Loucy (cell line): ENCODE measurements around the gene C10orf71.

Experiments
- H2AFZ ChIP-seq: fragments of 200-600 bp; sonication (generic); 2 replicates; pipeline ENCODE4 v1.6.0; 2016; ENCODE audit warnings: antibody characterized with exemption, mild to moderate bottlenecking, low read length, moderate library complexity
- H3F3A ChIP-seq: fragments of 200-600 bp; 2 replicates; pipeline ENCODE4 v1.6.0; 2016; ENCODE audit warnings: antibody characterized with exemption, low read depth, mild to moderate bottlenecking
- H3K27me3 ChIP-seq: fragments of 200-600 bp; sonication (generic); 2 replicates; pipeline ENCODE4 v1.6.1; 2014; ENCODE audit warnings: low read length, mild to moderate bottlenecking; ENCODE audit not compliant: insufficient read depth, poor library complexity, severe bottlenecking
- H3K36me3 ChIP-seq: fragments of 200-600 bp; sonication (generic); 2 replicates; pipeline ENCODE4 v1.6.1; 2016; ENCODE audit warnings: low read length; ENCODE audit not compliant: insufficient read depth
- H3K4me1 ChIP-seq: fragments of 200-600 bp; sonication (generic); 2 replicates; pipeline ENCODE4 v1.5.1; 2014; ENCODE audit warnings: low read length, mild to moderate bottlenecking; ENCODE audit not compliant: insufficient read depth, poor library complexity, severe bottlenecking
- H3K4me2 ChIP-seq: fragments of 200-600 bp; sonication (generic); 2 replicates; pipeline ENCODE4 v1.6.0; 2014; ENCODE audit warnings: antibody characterized with exemption, low read length, low read depth, mild to moderate bottlenecking; ENCODE audit not compliant: poor library complexity, severe bottlenecking
- H3K4me3 ChIP-seq: fragments of 200-600 bp; sonication (generic); 2 replicates; pipeline ENCODE4 v1.5.1; 2014; ENCODE audit warnings: low read length, mild to moderate bottlenecking, mixed read lengths; ENCODE audit not compliant: poor library complexity, severe bottlenecking
- H3K79me2 ChIP-seq: fragments of 200-600 bp; sonication (generic); 2 replicates; pipeline ENCODE4 v1.6.1; 2014; ENCODE audit warnings: low read length; ENCODE audit not compliant: insufficient read depth
- H3K9ac ChIP-seq: fragments of 200-600 bp; sonication (generic); 2 replicates; pipeline ENCODE4 v1.6.0; 2014; ENCODE audit warnings: mild to moderate bottlenecking, low read depth, low read length, moderate library complexity; ENCODE audit not compliant: poor library complexity, severe bottlenecking
- H3K9me2 ChIP-seq: fragments of 200-600 bp; sonication (generic); replicated peaks from 2 replicates; pipeline ENCODE4 v1.6.1; 2016; ENCODE audit warnings: low read depth, low read length, mixed read lengths
- H3K9me3 ChIP-seq: fragments of 200-600 bp; sonication (generic); 2 replicates; pipeline ENCODE4 v1.6.1; 2014; ENCODE audit warnings: mild to moderate bottlenecking, antibody characterized with exemption, low read length, low read depth; ENCODE audit not compliant: insufficient read depth
- H4K20me1 ChIP-seq: fragments of 200-600 bp; sonication (generic); 2 replicates; pipeline ENCODE4 v1.6.0; 2014; ENCODE audit warnings: antibody characterized with exemption, low read length, mild to moderate bottlenecking; ENCODE audit not compliant: insufficient read depth, poor library complexity, severe bottlenecking
- EZH2phosphoT487 ChIP-seq: fragments of 200-600 bp; IDR thresholded peaks from 2 replicates; pipeline ENCODE4 v1.6.1; 2018; ENCODE audit warnings: antibody characterized with exemption, mild to moderate bottlenecking, moderate library complexity, borderline replicate concordance
- TF ChIP-seq, protein P1 (sequence below): fragments of 200-600 bp; sonication (generic); conservative IDR thresholded peaks from 2 replicates; pipeline ENCODE4 v1.5.1; 2014; ENCODE audit warnings: mild to moderate bottlenecking, antibody characterized with exemption, low read length

C10orf71 gene

DNA sequence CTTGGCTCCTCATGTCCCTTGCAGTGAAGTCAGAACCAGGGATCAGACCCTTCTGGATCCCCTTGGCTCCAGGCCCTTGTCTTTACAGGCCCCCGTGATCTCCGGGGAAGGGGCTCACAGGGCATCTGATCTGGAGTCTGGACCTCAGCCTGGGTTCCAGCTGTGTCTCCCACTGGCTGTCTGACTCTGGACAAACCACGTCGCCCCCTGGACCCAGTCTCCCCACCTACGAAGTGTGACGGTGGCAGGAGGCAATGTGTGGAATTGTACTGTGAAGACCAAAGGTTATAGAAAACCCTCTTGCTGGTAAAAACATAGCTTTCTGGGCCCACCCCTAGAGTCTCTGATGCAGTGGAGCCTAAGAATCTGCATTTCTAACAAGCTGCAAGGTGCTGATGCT, 15.5 kb upstream of the C10orf71 start:
- TF ChIP-seq EZH2phosphoT487: no peak
- TF ChIP-seq, protein P1, sequence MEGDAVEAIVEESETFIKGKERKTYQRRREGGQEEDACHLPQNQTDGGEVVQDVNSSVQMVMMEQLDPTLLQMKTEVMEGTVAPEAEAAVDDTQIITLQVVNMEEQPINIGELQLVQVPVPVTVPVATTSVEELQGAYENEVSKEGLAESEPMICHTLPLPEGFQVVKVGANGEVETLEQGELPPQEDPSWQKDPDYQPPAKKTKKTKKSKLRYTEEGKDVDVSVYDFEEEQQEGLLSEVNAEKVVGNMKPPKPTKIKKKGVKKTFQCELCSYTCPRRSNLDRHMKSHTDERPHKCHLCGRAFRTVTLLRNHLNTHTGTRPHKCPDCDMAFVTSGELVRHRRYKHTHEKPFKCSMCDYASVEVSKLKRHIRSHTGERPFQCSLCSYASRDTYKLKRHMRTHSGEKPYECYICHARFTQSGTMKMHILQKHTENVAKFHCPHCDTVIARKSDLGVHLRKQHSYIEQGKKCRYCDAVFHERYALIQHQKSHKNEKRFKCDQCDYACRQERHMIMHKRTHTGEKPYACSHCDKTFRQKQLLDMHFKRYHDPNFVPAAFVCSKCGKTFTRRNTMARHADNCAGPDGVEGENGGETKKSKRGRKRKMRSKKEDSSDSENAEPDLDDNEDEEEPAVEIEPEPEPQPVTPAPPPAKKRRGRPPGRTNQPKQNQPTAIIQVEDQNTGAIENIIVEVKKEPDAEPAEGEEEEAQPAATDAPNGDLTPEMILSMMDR: no peak
- Histone ChIP-seq H3K4me2 (no peak overlapping the region), H3K4me3 (no peak overlapping the region), H4K20me1 (no peaks in the 10 kb centered on the region), H3K9ac (no peak overlapping the region), H3F3A (no peaks in the 10 kb centered on the region), H3K4me1 (peaks cover 13% of the 10 kb centered on the region), H3K27me3 (no peaks in the 10 kb centered on the region), H3K9me2 (no peaks in the 10 kb centered on the region), H2AFZ (no peak overlapping the region), H3K36me3 (no peaks in the 10 kb centered on the region), H3K79me2 (no peaks in the 10 kb centered on the region), H3K9me3 (no peaks in the 10 kb centered on the region)

DNA sequence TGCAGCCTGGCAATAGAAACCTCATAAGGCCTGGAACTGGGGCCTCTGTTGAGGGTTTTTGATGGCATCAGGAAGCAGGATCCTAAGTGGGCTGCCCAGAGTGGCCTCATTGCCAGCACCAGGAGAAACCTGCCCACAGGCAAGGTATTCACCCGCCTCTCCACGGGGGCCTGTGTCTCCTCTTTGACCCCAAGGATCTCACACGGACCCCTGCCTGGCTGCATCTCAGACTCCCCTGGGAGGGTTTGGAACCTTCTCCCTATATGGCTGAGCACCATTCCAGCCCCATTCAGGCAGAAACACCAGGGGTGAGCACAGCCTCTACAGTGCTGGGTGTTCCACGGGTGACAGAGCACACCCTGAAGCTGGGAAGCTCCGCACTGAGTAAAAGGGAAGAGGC, 14.6 kb upstream of the C10orf71 start:
- Histone ChIP-seq H3K4me2 (no peak overlapping the region), H3K9me3 (no peaks in the 10 kb centered on the region), H3K79me2 (no peaks in the 10 kb centered on the region), H3K4me3 (no peak overlapping the region), H3K9ac (no peak overlapping the region), H2AFZ (no peak overlapping the region), H3K36me3 (no peaks in the 10 kb centered on the region), H4K20me1 (no peaks in the 10 kb centered on the region), H3F3A (no peaks in the 10 kb centered on the region), H3K27me3 (no peaks in the 10 kb centered on the region), H3K4me1 (peaks cover 10% of the 10 kb centered on the region), H3K9me2 (no peaks in the 10 kb centered on the region)
- TF ChIP-seq, protein P1: no peak
- TF ChIP-seq EZH2phosphoT487: no peak

DNA sequence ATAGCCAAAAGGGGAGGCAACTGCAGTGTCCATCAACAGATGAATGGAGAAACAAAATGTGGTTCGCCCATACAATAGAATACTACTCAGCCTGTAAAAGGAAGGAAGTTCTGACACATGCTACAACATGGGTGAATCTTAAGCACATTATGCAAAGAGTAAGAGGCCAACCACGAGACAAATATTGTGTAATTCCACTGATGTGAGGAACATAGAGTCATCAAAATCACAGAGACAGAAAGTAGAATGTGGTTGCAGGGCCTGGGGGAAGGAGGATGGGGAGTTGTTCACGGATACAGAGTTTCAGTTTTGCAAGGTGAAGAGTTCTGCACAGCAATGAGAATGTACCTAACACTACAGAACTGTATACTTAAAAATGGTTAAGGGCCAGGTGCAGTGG, 13.7 kb upstream of the C10orf71 start:
- no peaks in the 10 kb centered on the region for H4K20me1 ChIP-seq
- TF ChIP-seq, protein P1: no peak
- TF ChIP-seq EZH2phosphoT487: no peak
- H3K27me3 ChIP-seq: no peaks in the 10 kb centered on the region
- H3K4me1 ChIP-seq: peaks cover 1% of the 10 kb centered on the region
- no peak overlapping the region for H3K4me3 ChIP-seq
- no peaks in the 10 kb centered on the region for H3K9me2 ChIP-seq
- no peak overlapping the region for H3K4me2 ChIP-seq
- H3K79me2 ChIP-seq: no peaks in the 10 kb centered on the region
- H2AFZ ChIP-seq: no peak overlapping the region
- no peaks in the 10 kb centered on the region for H3K36me3 ChIP-seq
- H3K9me3 ChIP-seq: no peaks in the 10 kb centered on the region
- H3K9ac ChIP-seq: no peak overlapping the region
- H3F3A ChIP-seq: no peaks in the 10 kb centered on the region
